Measurements from ENCODE around the gene VSX1.

The VSX1 gene

DNA sequence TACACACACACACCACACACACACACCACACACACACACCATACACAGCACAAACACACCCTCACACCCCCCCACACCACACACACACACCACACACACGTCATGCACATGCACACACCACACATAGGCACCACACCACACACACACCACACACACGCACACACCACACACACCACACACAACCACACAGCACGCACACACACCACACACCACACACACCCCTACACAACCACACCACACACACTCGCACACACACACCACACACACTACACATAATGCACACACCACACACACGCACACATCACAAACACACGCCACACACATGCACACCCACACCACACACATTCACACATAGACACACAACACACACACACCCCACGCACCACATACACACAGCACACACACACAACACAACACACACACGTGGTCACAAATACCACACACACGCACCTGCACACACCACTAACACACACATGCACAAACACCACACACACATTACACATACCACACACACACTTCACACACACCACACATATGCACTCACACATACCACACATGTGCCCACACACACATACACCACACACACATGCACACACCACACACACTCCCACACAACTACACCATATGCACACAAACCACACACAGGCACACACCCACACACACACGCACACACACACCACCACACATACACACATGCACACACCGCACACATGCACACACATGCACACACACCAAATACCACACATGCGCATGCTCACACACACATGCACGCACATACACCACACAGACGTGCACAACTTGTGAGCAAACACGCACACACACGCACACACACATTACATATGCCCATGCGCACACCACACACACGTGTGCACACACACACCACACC lies 14.6 kb downstream of the VSX1 start:
- TF ChIP-seq, protein P1, sequence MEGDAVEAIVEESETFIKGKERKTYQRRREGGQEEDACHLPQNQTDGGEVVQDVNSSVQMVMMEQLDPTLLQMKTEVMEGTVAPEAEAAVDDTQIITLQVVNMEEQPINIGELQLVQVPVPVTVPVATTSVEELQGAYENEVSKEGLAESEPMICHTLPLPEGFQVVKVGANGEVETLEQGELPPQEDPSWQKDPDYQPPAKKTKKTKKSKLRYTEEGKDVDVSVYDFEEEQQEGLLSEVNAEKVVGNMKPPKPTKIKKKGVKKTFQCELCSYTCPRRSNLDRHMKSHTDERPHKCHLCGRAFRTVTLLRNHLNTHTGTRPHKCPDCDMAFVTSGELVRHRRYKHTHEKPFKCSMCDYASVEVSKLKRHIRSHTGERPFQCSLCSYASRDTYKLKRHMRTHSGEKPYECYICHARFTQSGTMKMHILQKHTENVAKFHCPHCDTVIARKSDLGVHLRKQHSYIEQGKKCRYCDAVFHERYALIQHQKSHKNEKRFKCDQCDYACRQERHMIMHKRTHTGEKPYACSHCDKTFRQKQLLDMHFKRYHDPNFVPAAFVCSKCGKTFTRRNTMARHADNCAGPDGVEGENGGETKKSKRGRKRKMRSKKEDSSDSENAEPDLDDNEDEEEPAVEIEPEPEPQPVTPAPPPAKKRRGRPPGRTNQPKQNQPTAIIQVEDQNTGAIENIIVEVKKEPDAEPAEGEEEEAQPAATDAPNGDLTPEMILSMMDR (IDR thresholded peaks at IDR 0.05; ENCODE audit: extremely low read depth, insufficient read depth, missing control alignments) = no peak
- no peak for DNase-seq (ENCODE audit: low spot score)
- in situ Hi-C loops (cut with MboI; ENCODE audit: low pct_unique_long_range_greater_than_20kb, low sequenced_read_pairs, unreplicated experiment) = no loop called here

GRCh38 chr20:25066386-25066785 lies 15.6 kb downstream of the VSX1 start:
- DNase-seq (ENCODE audit: low spot score) = no peak
- TF ChIP-seq, protein P1 (IDR thresholded peaks at IDR 0.05; ENCODE audit: extremely low read depth, insufficient read depth, missing control alignments) = no peak
- in situ Hi-C loops (cut with MboI; ENCODE audit: low pct_unique_long_range_greater_than_20kb, low sequenced_read_pairs, unreplicated experiment) = no loop called here

GRCh38 chr20:25065625-25066338 lies 16.2 kb downstream of the VSX1 start:
- in situ Hi-C loops (cut with MboI; ENCODE audit: low pct_unique_long_range_greater_than_20kb, low sequenced_read_pairs, unreplicated experiment) = no loop called here
- TF ChIP-seq, protein P1 (IDR thresholded peaks at IDR 0.05; ENCODE audit: extremely low read depth, insufficient read depth, missing control alignments) = peak; percentile 74
- DNase-seq (ENCODE audit: low spot score) = peak; percentile 75

DNA sequence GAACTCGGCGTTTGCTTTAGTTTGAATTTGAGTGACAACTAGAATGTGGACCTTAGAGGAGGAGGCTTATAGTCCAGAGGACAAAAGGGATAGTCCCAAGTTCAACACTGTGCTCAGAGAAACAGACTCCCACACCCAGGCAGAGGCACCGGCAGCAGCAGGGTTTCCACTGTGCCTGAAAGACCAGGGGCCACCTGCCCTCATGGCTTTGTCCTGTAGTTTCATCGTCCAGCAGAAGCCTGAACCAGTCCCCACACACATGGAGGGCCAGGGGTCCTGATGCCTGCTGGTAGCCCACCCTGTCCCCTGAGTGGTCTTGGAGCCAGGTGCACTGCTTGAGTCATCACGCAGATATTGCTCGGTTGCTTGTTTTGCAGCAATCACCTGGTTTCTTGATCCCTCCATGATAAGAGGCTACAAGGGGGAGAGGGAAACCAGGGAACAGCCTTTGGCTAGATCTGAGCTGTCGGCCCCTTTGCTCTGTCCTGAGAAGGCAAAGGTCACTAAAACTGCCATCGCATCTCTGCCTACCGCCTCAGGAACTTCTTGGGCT lies 16.8 kb downstream of the VSX1 start:
- in situ Hi-C loops (cut with MboI; ENCODE audit: low pct_unique_long_range_greater_than_20kb, low sequenced_read_pairs, unreplicated experiment) = no loop called here
- TF ChIP-seq, protein P1 (IDR thresholded peaks at IDR 0.05; ENCODE audit: extremely low read depth, insufficient read depth, missing control alignments) = no peak

GRCh38 chr20:25064561-25065071 lies 17.3 kb downstream of the VSX1 start:
- TF ChIP-seq, protein P1 (IDR thresholded peaks at IDR 0.05; ENCODE audit: extremely low read depth, insufficient read depth, missing control alignments) = no peak
- in situ Hi-C loops (cut with MboI; ENCODE audit: low pct_unique_long_range_greater_than_20kb, low sequenced_read_pairs, unreplicated experiment) = loop anchor here (5.0 kb wide), 1 partner anchor 67 kb away; no protein-coding TSS in a partner anchor
- no peak for DNase-seq (ENCODE audit: low spot score)

More for the DNA sequence above, 16.8 kb downstream of the VSX1 start:
- DNase-seq (ENCODE audit: low spot score) = no peak

DNA sequence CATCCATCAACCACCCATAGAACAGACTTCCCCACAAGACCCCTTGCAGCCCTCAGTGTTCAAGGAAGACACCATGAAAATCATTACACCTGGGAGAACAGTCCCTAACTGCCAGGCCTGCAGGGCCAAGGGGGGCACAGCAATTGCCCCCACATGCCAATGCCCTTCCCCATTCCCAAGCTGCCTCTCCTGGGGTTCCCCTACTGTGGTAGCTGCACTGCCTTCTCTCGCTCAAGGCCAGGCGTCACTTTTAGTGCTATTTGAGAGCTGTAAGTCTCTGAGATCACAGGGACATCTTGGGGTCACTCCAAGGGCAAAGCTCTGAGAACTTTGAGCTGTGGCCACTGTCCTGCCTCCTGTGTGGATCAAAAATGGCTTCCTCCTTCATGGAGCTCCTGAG lies 18.0 kb downstream of the VSX1 start:
- TF ChIP-seq, protein P1 (IDR thresholded peaks at IDR 0.05; ENCODE audit: extremely low read depth, insufficient read depth, missing control alignments) = no peak
- DNase-seq (ENCODE audit: low spot score) = no peak
- in situ Hi-C loops (cut with MboI; ENCODE audit: low pct_unique_long_range_greater_than_20kb, low sequenced_read_pairs, unreplicated experiment) = loop anchor here (5.0 kb wide), 1 partner anchor 67 kb away; no protein-coding TSS in a partner anchor
